Neural progenitor cell (in vitro differentiated cells): ENCODE data around the gene MRPL17.

Source experiments
- EZH2 ChIP-seq: fragments of 200-600 bp; sonication (generic); IDR thresholded peaks from 2 replicates; pipeline ENCODE4 v1.6.1; 2017; ENCODE audit warnings: antibody characterized with exemption, mild to moderate bottlenecking, moderate library complexity
- EZH2phosphoT487 ChIP-seq: fragments of 200-600 bp; sonication (generic); IDR thresholded peaks from 2 replicates; pipeline ENCODE4 v1.6.1; 2017; ENCODE audit warnings: antibody characterized with exemption
- TF ChIP-seq, protein P1 (sequence below): fragments of 200-600 bp; sonication (generic); IDR thresholded peaks from 2 replicates; pipeline ENCODE4 v1.5.1; 2017; ENCODE audit warnings: antibody characterized with exemption, mild to moderate bottlenecking

DNA sequence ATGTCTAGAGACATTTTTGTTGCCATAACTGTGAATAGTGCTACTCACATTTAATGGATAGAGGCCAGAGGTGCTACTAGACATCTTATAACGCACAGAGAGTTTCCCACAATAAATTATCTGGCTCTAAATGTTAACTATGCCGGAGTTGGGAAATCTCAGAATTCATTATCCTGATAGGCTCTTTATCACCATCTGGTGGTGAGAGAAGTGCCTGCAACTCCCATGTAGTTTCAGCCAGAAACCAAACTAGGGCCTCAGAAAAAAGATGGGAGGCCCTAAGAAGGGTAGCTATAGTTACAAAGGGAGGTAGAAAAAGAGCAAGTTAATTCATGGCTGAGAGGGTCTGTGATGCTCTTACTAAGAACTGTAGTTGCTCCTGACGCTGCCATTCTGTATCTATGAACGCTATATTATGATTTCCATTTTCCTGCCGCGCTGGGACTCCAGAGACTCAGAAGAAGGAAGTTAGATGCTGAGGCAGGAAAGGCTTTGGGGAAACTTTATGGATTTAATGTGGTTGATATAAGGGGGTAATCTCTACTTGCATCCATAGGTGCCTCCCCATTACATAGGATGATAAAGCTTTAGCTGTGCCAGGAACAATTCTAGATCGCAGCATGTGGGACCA, 22.9 kb upstream of the MRPL17 start:
- TF ChIP-seq EZH2, result no peak
- TF ChIP-seq, protein P1, sequence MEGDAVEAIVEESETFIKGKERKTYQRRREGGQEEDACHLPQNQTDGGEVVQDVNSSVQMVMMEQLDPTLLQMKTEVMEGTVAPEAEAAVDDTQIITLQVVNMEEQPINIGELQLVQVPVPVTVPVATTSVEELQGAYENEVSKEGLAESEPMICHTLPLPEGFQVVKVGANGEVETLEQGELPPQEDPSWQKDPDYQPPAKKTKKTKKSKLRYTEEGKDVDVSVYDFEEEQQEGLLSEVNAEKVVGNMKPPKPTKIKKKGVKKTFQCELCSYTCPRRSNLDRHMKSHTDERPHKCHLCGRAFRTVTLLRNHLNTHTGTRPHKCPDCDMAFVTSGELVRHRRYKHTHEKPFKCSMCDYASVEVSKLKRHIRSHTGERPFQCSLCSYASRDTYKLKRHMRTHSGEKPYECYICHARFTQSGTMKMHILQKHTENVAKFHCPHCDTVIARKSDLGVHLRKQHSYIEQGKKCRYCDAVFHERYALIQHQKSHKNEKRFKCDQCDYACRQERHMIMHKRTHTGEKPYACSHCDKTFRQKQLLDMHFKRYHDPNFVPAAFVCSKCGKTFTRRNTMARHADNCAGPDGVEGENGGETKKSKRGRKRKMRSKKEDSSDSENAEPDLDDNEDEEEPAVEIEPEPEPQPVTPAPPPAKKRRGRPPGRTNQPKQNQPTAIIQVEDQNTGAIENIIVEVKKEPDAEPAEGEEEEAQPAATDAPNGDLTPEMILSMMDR, result peak; percentile 89
- no peak for TF ChIP-seq EZH2phosphoT487
